K562 (cell line): ENCODE data around the gene MEA1. TPM values are rescaled to one million over a fixed set of nuclear protein-coding genes. Genes with fewer than 3 reads are reported as not detected.
A peak's percentile ranks its signal among the peaks of the same experiment; 100 is the strongest.

Experiments
- BRF1 ChIP-seq: IDR thresholded peaks from 3 replicates; pipeline ENCODE4 v1.6.1; 2011; ENCODE audit warnings: borderline replicate concordance, mild to moderate bottlenecking; ENCODE audit not compliant: insufficient read length; ENCODE audit errors: extremely low read depth
- CHCHD3 ChIP-seq: fragments of 250-450 bp; sonication (Bioruptor Pico); IDR thresholded peaks from 2 replicates; pipeline ENCODE4 v2.1.2; 2022; ENCODE audit warnings: mild to moderate bottlenecking
- DNMT1 ChIP-seq: fragments of 450-650 bp; IDR thresholded peaks from 2 replicates; pipeline ENCODE4 v1.6.1; 2016; ENCODE audit warnings: antibody characterized with exemption, mild to moderate bottlenecking
- FUS ChIP-seq: fragments of 200-400 bp; formaldehyde crosslinking; optimal IDR thresholded peaks from 2 replicates; pipeline ENCODE3; 2017; ENCODE audit warnings: low read depth, low read length
- HSF4 ChIP-seq: fragments of 250-450 bp; sonication (Bioruptor Pico); IDR thresholded peaks from 2 replicates; pipeline ENCODE4 v2.1.2; 2022; ENCODE audit warnings: mild to moderate bottlenecking, moderate library complexity, borderline replicate concordance
- JUN ChIP-seq, 2 experiments: sonication (generic) in 1 of 2; formaldehyde crosslinking in 1 of 2; IDR thresholded peaks; 2 replicates each; pipeline versions ENCODE4 v1.6.1 to v1.8.0; 2012 to 2022; ENCODE audit warnings: borderline replicate concordance in 2 of 2, mild to moderate bottlenecking in 2 of 2, improper control_type of control experiment in 1 of 2, low read depth in 1 of 2, low read length in 1 of 2, missing genetic modification reagents in 1 of 2
- JUNB ChIP-seq: fragments of 450-650 bp; formaldehyde crosslinking; conservative IDR thresholded peaks from 2 replicates; pipeline ENCODE4 v1.4.0; 2020; ENCODE audit warnings: mild to moderate bottlenecking
- KDM4B ChIP-seq, 2 experiments: fragments of 450-650 bp in 1 of 2; sonication (generic) in 1 of 2; IDR thresholded peaks; 2 replicates each; pipeline ENCODE4 v1.6.1; 2016 to 2017; ENCODE audit warnings: borderline replicate concordance in 2 of 2, antibody characterized with exemption in 1 of 2, low read depth in 1 of 2, mild to moderate bottlenecking in 1 of 2
- NFE2 ChIP-seq: IDR thresholded peaks from 2 replicates; pipeline ENCODE4 v1.6.1; 2014; ENCODE audit warnings: antibody characterized with exemption, low read depth
- NFE2L1 ChIP-seq: fragments of 450-650 bp; IDR thresholded peaks from 2 replicates; pipeline ENCODE4 v1.6.1; 2016; ENCODE audit warnings: missing genetic modification characterization, low read depth, mild to moderate bottlenecking, missing compliant biosample characterization, moderate library complexity, borderline replicate concordance
- NR1H2 ChIP-seq: sonication (generic); formaldehyde crosslinking; IDR thresholded peaks from 2 replicates; pipeline ENCODE4 v1.4.0; 2020; ENCODE audit warnings: mild to moderate bottlenecking, missing genetic modification reagents
- POLR2G ChIP-seq: fragments of 200-400 bp; formaldehyde crosslinking; IDR thresholded peaks from 2 replicates; pipeline ENCODE4 v1.6.1; 2017; ENCODE audit warnings: low read depth, mild to moderate bottlenecking, antibody characterized with exemption, low read length, moderate library complexity
- STAT5B ChIP-seq: fragments of 250-450 bp; sonication (Bioruptor Pico); IDR thresholded peaks from 2 replicates; pipeline ENCODE4 v1.8.0; 2021; ENCODE audit warnings: mild to moderate bottlenecking, inconsistent platforms
- YBX1 ChIP-seq: fragments of 450-650 bp; IDR thresholded peaks from 2 replicates; pipeline ENCODE4 v1.7.1; 2016; ENCODE audit warnings: mild to moderate bottlenecking
- ZNF232 ChIP-seq: sonication (generic); formaldehyde crosslinking; IDR thresholded peaks from 2 replicates; pipeline ENCODE4 v1.8.0; 2022; ENCODE audit warnings: mild to moderate bottlenecking, missing genetic modification reagents
- ZNF589 ChIP-seq: fragments of 200-800 bp; sonication (Bioruptor generic); IDR thresholded peaks from 2 replicates; pipeline ENCODE4 v1.6.1; 2016; ENCODE audit warnings: low read depth, missing genetic modification characterization, missing compliant biosample characterization
- ZSCAN29 ChIP-seq: fragments of 450-650 bp; IDR thresholded peaks from 2 replicates; pipeline ENCODE4 v1.6.1; 2017
- polyA plus RNA-seq, 8 experiments: library from polyadenylated mRNA; depleted of rRNA in 4 of 8; stranded (reverse) in 5 of 8; unstranded in 3 of 8; fragments of >200 nt; fragmentation: Nextera tagmentation in 2 of 8; fragmentation: Illumina TruSeq in 1 of 8; extraction: Ambion mirVana in 2 of 8; extraction: Trizol in 1 of 8; gene quantifications; 2 replicates each; pipeline versions ENCODE4 v1.2.1 to v1.2.3, GENCODE V29; 2011 to 2014; ENCODE audit warnings: inconsistent platforms in 1 of 8, missing spikeins in 1 of 8
- total RNA-seq, 7 experiments: library from RNA; depleted of rRNA in 6 of 7; stranded (reverse); fragments of >200 nt in 6 of 7; fragmentation: Illumina TruSeq in 2 of 7; extraction: Trizol in 2 of 7; gene quantifications; 2 replicates each; pipeline versions ENCODE4 v1.2.1 to v1.2.3, GENCODE V29; 2011 to 2021; ENCODE audit warnings: low replicate concordance in 1 of 7
- TF ChIP-seq, protein P1 (sequence below): fragments of 450-650 bp; formaldehyde crosslinking; IDR thresholded peaks from 2 replicates; pipeline ENCODE4 v1.4.0; 2020; ENCODE audit warnings: mild to moderate bottlenecking, moderate library complexity
- TF ChIP-seq, protein P2 (sequence below): fragments of 250-450 bp; sonication (Bioruptor Pico); IDR thresholded peaks from 2 replicates; pipeline ENCODE4 v1.8.0; 2021; ENCODE audit warnings: mild to moderate bottlenecking, moderate library complexity
- TF ChIP-seq, protein P3 (sequence below): fragments of 450-650 bp; conservative IDR thresholded peaks from 2 replicates; pipeline ENCODE4 v1.6.1; 2016; ENCODE audit warnings: missing genetic modification characterization, low read depth, mild to moderate bottlenecking, missing compliant biosample characterization, moderate library complexity
- TF ChIP-seq, protein P4 (sequence below): fragments of 250-450 bp; sonication (Bioruptor Pico); IDR thresholded peaks from 2 replicates; pipeline ENCODE4 v1.5.1; 2021; ENCODE audit warnings: mild to moderate bottlenecking

Gene MEA1
- total and polyA plus RNA-seq, 9 of the 15 experiments (the other 6 are each of a cell fraction or from before 2014, with no cell fraction given), result 86.8 to 210 (median 152) TPM

DNA sequence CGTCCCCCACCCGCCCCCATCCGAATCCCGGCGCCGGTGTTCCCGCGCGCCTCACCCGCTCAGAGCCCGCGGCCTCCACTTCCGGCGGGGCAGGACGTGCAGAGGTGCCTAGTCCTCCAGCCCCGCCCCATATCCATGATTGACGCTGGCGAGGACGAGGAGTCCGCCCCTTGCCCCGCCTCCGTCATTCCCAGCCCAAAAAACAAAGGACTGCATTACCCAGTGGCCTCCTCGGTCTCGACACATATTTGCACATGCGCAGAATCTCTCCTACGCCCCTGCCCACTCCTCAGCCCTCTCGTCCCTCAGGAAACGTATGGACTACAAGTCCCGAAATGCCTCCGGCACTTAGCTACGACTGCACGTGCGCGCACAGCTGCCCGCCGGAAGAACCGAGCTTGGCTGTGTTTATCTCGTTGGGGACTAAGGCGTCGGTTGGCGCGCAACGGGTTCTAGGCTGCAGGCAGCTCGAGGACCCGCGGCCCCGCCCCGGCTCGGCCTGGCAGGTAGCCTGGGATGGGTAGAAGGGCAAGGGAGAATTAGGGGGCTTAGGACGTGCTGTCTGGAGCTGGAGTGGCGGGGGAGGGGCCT lies at the start of gene MEA1, which contains the start of gene KLHDC3 (continued):
- TF ChIP-seq JUN (IDR thresholded peaks at IDR 0.05; ENCODE audit: borderline replicate concordance, low read depth, low read length) (peak; percentile 58; the same call in 1 of the 2 replicates), JUN (CRISPR knock-in tag; IDR thresholded peaks at IDR 0.05; ENCODE audit: borderline replicate concordance) (no peak), HSF4 (CRISPR knock-in tag) (no peak), NFE2L1 (no peak), NR1H2 (CRISPR knock-in tag) (no peak), ZNF589 (CRISPR knock-in tag) (no peak), YBX1 (no peak), ZNF232 (CRISPR knock-in tag) (no peak), POLR2G (peak; percentile 91), FUS (no peak), BRF1 (no peak), DNMT1 (no peak), STAT5B (no peak), ZSCAN29 (no peak), CHCHD3 (CRISPR knock-in tag) (no peak), KDM4B (IDR thresholded peaks at IDR 0.05; ENCODE audit: borderline replicate concordance in 2 of 2, low read depth in 1 of 2) (peak in 1 of 2 experiments; percentile 64; a peak in 1 of 4 replicates), NFE2 (peak; percentile 14; the same call in 1 of the 2 replicates), JUNB (no peak)
- TF ChIP-seq, protein P1, sequence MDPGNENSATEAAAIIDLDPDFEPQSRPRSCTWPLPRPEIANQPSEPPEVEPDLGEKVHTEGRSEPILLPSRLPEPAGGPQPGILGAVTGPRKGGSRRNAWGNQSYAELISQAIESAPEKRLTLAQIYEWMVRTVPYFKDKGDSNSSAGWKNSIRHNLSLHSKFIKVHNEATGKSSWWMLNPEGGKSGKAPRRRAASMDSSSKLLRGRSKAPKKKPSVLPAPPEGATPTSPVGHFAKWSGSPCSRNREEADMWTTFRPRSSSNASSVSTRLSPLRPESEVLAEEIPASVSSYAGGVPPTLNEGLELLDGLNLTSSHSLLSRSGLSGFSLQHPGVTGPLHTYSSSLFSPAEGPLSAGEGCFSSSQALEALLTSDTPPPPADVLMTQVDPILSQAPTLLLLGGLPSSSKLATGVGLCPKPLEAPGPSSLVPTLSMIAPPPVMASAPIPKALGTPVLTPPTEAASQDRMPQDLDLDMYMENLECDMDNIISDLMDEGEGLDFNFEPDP (CRISPR knock-in tag), result no peak
- TF ChIP-seq, protein P2, sequence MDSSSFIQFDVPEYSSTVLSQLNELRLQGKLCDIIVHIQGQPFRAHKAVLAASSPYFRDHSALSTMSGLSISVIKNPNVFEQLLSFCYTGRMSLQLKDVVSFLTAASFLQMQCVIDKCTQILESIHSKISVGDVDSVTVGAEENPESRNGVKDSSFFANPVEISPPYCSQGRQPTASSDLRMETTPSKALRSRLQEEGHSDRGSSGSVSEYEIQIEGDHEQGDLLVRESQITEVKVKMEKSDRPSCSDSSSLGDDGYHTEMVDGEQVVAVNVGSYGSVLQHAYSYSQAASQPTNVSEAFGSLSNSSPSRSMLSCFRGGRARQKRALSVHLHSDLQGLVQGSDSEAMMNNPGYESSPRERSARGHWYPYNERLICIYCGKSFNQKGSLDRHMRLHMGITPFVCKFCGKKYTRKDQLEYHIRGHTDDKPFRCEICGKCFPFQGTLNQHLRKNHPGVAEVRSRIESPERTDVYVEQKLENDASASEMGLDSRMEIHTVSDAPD (CRISPR knock-in tag), result no peak
- TF ChIP-seq, protein P3, sequence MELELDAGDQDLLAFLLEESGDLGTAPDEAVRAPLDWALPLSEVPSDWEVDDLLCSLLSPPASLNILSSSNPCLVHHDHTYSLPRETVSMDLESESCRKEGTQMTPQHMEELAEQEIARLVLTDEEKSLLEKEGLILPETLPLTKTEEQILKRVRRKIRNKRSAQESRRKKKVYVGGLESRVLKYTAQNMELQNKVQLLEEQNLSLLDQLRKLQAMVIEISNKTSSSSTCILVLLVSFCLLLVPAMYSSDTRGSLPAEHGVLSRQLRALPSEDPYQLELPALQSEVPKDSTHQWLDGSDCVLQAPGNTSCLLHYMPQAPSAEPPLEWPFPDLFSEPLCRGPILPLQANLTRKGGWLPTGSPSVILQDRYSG, result no peak
- TF ChIP-seq, protein P4, sequence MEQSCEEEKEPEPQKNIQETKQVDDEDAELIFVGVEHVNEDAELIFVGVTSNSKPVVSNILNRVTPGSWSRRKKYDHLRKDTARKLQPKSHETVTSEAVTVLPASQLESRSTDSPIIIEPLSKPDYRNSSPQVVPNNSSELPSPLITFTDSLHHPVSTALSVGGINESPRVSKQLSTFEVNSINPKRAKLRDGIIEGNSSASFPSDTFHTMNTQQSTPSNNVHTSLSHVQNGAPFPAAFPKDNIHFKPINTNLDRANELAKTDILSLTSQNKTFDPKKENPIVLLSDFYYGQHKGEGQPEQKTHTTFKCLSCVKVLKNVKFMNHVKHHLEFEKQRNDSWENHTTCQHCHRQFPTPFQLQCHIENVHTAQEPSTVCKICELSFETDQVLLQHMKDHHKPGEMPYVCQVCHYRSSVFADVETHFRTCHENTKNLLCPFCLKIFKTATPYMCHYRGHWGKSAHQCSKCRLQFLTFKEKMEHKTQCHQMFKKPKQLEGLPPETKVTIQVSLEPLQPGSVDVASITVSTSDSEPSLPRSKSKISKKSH (CRISPR knock-in tag), result no peak
